Fibroblast of pulmonary artery (primary cell): ENCODE measurements around the gene PHACTR1.

Experiments used
- DNase-seq: peaks from one replicate; pipeline ENCODE4 v3.0.0-alpha.2; 2010; ENCODE audit warnings: low read depth
- H3K4me3 ChIP-seq: replicated peaks from 2 replicates; pipeline ENCODE4 v1.5.1; 2011; ENCODE audit warnings: low read depth, mild to moderate bottlenecking, control low read depth, low read length, moderate library complexity
- TF ChIP-seq, protein P1 (sequence below): IDR thresholded peaks from 2 replicates; pipeline ENCODE4 v1.5.1; 2011; ENCODE audit warnings: mild to moderate bottlenecking, control low read depth, low read length, inconsistent platforms; ENCODE audit errors: missing control alignments

Gene PHACTR1

DNA sequence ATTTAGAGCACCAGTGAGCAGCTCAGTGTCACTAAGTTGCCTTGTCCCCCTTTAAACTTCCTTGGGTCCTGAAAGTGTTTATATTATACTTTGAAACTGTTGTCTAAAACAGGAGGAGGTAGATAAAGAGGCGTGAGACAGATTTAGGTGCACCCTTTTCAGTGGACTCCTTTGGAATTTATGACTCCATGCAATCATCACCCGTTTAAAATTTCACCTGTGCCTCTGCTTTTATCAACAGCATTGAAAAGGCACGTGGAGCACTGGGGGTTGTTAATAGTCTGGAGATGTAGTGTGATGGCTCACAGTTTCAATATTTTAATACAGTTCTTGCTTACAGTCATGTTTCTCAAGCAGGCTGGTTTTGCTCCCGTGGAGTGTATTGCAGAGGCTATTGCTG is 162.2 kb downstream of the PHACTR1 start:
- H3K4me3 ChIP-seq: no peak overlapping the region
- no peak for DNase-seq
- TF ChIP-seq, protein P1, sequence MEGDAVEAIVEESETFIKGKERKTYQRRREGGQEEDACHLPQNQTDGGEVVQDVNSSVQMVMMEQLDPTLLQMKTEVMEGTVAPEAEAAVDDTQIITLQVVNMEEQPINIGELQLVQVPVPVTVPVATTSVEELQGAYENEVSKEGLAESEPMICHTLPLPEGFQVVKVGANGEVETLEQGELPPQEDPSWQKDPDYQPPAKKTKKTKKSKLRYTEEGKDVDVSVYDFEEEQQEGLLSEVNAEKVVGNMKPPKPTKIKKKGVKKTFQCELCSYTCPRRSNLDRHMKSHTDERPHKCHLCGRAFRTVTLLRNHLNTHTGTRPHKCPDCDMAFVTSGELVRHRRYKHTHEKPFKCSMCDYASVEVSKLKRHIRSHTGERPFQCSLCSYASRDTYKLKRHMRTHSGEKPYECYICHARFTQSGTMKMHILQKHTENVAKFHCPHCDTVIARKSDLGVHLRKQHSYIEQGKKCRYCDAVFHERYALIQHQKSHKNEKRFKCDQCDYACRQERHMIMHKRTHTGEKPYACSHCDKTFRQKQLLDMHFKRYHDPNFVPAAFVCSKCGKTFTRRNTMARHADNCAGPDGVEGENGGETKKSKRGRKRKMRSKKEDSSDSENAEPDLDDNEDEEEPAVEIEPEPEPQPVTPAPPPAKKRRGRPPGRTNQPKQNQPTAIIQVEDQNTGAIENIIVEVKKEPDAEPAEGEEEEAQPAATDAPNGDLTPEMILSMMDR: no peak

DNA sequence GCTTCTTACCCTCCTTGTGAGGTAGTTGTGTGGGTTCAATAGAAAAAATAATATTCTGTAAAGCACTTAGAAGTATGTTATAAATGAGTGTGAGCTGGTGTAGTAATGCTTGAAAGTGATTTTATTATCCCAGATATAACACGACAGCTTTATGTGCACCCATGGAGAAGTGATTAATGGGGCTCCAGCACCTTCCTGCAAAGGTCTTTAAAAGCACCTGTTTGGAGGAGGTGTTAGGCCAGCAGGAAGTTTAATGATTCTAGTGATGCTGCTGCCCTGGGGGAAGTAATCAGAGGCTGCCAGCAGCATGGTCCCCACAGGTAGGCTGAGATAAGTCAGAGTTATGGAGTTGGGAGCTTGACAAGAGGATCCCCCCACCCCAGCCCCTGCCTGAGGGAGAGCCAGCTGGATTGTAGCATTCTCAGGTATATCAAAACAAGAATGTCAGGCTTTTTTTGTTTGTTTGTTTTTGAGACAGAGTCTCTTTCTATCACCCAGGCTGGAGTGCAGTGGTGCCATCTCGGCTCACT is 166.3 kb downstream of the PHACTR1 start:
- no peak overlapping the region for H3K4me3 ChIP-seq
- DNase-seq: no peak
- TF ChIP-seq, protein P1: no peak

DNA sequence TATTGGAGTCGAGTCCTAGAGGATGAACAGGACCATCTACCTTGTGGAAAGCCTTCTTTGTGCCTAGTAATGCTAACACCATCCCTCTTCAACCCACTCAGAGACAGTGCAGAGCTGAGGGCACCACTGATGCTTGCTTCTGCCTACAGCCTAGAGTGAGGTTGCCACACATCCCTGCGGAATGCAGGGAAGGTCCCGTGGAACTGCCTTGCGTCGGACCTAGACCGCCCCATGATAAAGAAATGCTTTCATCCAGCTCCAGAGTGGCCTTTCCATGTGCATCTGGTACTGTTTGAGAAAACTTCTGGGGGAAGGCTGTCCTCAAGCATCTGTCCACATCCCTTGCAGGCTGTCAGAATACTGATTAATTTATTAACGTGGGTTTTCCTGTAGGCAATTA is 168.4 kb downstream of the PHACTR1 start:
- TF ChIP-seq, protein P1: no peak
- DNase-seq: no peak
- H3K4me3 ChIP-seq: no peak overlapping the region

DNA sequence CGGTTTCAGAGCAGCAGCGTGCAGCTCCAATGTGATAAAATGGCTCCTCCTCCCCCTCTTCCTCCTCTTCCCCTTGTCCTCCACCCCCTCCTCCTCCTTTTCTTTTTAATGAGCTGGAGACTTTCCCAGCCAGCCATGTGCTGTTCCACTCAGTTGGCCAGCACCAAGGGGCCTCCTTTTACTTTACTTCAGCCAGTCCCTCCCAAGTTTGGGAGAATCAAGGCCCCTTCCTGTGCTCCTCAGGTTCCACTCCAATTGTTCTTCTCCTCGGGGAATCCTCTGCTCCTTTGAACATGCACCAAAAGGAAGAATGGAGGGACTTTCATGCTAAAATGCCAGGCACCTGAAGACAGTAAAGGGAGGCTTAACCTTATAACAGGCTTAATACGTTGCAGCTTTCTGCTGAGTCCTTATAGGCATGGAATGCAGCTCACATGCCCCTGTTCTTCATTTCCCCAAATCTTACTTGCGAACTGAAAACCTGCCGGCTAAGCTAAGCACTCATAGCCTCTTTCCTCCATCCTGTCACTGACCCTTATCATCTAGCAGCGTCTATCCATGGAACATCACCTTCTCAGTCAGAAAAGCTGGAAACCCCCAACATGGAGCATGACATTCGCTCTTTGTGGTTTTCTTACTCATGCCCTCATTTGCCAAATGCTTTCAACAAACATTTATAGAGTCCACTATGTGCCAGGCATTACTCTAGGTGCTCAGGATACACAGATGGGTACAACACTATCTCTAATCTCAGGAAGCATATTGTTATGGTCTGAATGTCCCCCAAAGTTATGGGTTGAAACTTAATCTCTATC is 170.6 kb downstream of the PHACTR1 start:
- DNase-seq: no peak

DNA sequence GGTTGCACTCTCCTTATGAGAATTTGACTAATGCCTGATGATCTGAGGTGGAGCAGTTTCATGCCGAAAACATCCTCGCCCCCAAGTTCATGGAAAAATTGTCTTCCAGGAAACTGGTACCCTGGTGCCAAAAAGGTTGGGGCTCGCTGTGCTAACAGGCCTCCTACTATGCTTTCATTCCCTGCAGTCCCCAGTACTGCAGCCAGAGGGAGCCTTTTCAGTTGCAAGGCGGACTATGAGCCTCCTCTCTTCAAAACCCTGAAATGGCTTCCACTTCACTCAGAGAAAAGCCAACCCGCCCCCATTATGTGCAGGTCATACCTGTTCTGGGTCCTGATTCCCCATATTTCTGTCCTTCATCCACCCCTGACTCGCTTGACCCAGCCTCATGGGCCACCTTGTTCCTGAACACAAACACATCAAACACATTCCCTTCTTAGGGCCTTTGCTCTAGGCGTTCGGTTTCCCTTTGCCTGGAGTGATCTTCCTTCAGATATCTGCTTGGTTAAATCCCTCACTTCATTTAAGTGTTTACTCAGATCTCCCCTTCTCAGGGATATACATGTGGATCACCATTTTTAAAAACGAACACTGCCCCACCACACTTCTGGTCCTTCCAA is 173.7 kb downstream of the PHACTR1 start:
- TF ChIP-seq, protein P1: peak; percentile 52
- H3K4me3 ChIP-seq: no peak overlapping the region
- DNase-seq: no peak

More for the DNA sequence above, 170.6 kb downstream of the PHACTR1 start:
- TF ChIP-seq, protein P1: no peak
- no peak overlapping the region for H3K4me3 ChIP-seq

DNA sequence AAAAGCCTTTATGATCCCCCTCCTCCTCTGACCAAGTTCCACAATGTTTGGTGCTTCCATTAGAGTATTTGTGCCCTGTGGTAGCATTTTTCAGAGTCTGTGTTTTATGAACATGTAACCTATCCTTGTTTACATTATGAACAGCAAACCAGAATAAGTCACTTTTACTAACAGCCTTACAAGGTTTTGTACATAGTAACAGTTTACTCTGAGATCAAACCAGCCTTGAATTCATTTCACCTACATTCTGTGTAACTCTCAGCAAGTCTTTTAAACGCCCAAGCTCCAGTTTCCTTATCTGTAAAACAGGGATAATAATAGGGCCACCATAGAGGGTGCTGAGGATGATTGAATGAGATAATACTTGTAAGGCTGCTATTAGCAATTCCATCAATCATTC is 175.0 kb downstream of the PHACTR1 start:
- TF ChIP-seq, protein P1: no peak
- no peak overlapping the region for H3K4me3 ChIP-seq
- DNase-seq: no peak
